T-helper 2 cell treated with Interferon-gamma antibody and Interleukin-4, amounts not matched to agents 5 μg/mL and 100 μg/mL, for 36 hours (primary cell): ENCODE measurements around the gene PFKL.

ENCODE experiments used
- DNase-seq: peaks from one replicate; pipeline ENCODE4 v3.0.0; 2021; ENCODE audit warnings: low spot score
- H3K27ac Mint-ChIP-seq: one replicate; pipeline ENCODE4 v1.8.0; 2021; ENCODE audit warnings: mild to moderate bottlenecking, mixed read lengths
- H3K27me3 Mint-ChIP-seq: one replicate; pipeline ENCODE4 v1.8.0; 2021; ENCODE audit warnings: low read depth, mixed read lengths
- H3K36me3 Mint-ChIP-seq: one replicate; pipeline ENCODE4 v1.8.0; 2021; ENCODE audit warnings: low read depth, mixed read lengths
- H3K4me1 Mint-ChIP-seq: one replicate; pipeline ENCODE4 v1.8.0; 2021; ENCODE audit warnings: low read depth, mixed read lengths
- H3K4me3 Mint-ChIP-seq: one replicate; pipeline ENCODE4 v1.8.0; 2022; ENCODE audit warnings: mild to moderate bottlenecking, moderate library complexity, mixed read lengths
- H3K9me3 Mint-ChIP-seq: one replicate; pipeline ENCODE4 v1.8.0; 2021; ENCODE audit warnings: mixed read lengths

Gene PFKL

DNA sequence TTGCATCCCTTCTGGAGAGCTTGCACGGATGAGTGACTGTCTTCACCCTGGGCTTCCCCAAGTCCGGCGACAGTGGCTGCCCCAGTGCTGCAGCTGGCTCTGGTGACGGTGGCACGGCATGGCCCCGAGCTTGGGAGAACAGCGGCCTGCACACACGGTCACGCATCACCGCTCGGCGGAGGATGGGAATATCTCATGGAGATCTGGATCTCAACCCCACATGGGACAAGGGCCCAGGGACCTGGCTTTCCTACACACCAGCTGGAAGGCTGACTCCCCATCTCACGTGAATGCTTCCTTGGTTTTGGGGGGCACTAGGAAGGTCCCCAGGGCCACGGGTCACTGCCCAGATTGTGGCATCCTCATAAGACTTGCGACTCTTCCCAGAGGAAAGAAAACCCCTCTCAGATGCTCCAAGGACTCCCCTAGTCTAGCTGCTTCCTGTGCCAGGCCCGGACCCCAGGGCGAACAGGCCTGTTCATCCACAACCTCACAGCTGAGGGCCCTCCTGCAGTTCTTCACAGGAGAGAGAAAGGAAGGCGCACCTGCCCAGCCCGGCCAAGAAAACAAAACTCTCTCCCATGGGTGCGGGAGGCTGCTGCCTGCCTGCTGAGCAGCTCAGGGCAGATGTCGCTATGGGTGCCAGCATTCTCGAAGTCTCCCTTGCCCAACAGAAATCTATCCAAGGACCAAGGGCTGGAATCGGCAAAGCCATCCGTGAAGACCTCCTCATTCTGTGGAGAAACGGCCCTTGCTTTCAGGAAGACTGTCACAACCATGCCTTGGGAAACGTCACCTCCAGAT is 29.4 kb downstream of the PFKL start:
- Mint-ChIP-seq H3K27ac (peak overlapping the region; percentile 10), H3K27me3 (no peaks in the 10 kb centered on the region), H3K9me3 (no peaks in the 10 kb centered on the region), H3K4me1 (no peaks in the 10 kb centered on the region), H3K4me3 (no peak overlapping the region), H3K36me3 (peaks cover 3% of the 10 kb centered on the region)
- DNase-seq = no peak

DNA sequence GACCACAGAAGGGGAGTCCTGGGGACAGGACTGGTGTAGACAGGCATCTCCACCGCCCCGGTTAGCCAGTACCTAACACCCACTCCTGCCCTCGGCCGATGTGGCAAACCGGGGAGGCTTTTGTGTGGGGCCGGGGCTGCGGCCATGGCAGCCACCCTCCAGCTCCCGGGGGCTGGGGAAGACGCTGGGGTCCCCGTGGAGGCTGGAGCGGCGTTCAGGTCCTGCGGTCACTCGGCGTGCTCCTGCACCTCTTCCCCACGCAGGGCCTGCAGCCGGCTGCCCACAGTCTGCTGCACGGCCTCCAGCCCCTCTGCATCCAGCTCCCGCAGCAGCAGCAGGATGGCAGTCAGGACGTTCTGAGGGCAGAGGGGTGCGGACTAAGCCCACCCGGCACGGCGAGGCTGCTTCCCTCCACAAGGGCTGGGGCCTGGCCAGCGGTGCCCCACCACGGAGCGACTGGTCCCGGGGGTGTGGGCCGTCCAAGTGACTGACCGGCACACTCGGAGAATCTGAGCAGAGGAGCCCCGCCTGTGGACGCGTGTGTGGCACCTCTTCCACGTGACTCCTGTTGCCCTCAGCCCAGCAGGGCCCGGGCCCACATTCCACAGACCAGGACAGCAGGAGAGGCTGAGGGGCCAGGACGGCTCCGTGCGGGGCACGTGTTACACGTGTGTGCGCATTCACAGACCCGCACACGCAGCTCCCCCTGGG is 30.3 kb downstream of the PFKL start:
- H3K4me3 Mint-ChIP-seq = no peak overlapping the region
- H3K27me3 Mint-ChIP-seq = no peaks in the 10 kb centered on the region
- no peaks in the 10 kb centered on the region for H3K36me3 Mint-ChIP-seq
- DNase-seq = no peak
- H3K27ac Mint-ChIP-seq = no peak overlapping the region
- H3K4me1 Mint-ChIP-seq = no peaks in the 10 kb centered on the region
- H3K9me3 Mint-ChIP-seq = no peaks in the 10 kb centered on the region

DNA sequence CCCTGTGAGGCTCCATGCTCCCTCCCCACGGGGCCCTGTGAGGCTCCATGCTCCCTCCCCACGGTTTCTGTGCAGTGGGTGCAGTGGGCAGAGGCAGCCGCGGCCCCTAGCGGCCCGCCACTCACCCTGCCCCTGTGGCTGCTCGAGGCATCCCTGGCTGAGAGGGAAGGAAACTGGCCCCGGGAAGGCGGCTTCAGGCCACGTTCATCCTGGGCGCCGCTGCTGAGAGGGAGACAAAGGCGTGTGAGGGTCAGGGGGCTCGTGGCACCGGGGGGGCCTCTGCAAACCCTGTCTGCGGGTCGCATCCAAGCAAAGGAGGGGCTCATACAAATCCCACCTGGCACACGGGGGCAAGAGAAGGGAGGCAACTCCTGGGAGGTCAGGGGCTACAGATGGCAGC is 30.8 kb downstream of the PFKL start:
- Mint-ChIP-seq H3K27me3 (no peaks in the 10 kb centered on the region), H3K4me1 (no peaks in the 10 kb centered on the region), H3K4me3 (no peak overlapping the region), H3K9me3 (no peaks in the 10 kb centered on the region), H3K36me3 (no peaks in the 10 kb centered on the region), H3K27ac (peak overlapping the region; percentile 31)
- no peak for DNase-seq

DNA sequence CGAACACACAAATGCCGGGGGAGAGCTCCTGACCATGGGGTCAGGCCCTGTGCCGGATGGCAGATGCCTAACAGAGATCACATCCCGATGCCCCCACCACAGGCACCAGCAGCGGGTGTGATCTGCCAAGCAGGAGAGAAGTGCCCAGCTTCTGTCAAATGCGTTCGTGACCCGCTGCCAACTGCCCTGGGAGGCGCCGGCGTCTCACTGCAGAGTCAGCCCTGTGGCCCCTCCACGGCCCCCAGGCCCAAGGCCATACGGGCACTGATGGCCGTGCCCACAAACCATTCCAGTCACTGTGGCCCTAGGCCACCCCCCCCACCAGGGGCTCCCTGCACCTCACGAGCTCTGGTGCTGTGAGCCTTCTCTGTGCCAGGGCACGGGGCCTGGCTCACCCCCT is 31.4 kb downstream of the PFKL start:
- Mint-ChIP-seq H3K4me1 (no peaks in the 10 kb centered on the region), H3K36me3 (peaks cover under 1% of the 10 kb centered on the region), H3K27me3 (no peaks in the 10 kb centered on the region), H3K4me3 (no peak overlapping the region), H3K9me3 (no peaks in the 10 kb centered on the region), H3K27ac (no peak overlapping the region)
- no peak for DNase-seq

DNA sequence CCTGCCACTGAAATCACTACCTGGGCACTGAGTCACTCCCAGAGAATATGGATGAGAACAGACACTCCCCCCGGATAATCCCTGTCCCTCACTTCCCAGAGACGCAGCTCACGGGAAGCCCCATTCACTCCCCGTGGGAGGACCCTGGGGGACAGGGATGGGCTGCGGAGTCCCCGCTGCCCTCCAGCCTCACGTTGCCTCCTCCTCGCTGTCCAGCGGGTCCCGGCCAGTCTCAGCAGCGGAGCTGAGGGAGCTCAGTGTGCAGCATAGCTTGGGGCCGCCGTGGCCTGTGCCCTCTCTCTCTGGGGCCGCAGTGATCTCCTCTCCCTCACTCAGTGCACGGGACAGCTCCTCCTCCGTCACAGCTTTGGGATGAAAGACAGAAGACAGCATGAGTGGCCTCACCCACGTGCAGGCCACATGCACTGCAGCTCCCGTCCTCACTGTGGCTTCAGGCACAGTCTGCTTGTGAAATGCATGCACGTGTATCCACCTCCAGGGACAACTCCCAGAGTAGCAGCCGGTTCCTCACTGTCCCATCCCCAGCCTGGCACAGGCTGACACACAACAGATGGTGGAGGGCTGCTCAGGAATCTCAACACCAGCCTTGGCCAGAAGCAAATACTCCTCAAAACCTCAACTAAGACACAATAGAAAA is 31.9 kb downstream of the PFKL start:
- Mint-ChIP-seq H3K4me3 (no peak overlapping the region), H3K9me3 (no peaks in the 10 kb centered on the region), H3K27ac (peak overlapping the region; percentile 31), H3K27me3 (no peaks in the 10 kb centered on the region), H3K4me1 (no peaks in the 10 kb centered on the region), H3K36me3 (peaks cover 4% of the 10 kb centered on the region)
- DNase-seq = no peak

DNA sequence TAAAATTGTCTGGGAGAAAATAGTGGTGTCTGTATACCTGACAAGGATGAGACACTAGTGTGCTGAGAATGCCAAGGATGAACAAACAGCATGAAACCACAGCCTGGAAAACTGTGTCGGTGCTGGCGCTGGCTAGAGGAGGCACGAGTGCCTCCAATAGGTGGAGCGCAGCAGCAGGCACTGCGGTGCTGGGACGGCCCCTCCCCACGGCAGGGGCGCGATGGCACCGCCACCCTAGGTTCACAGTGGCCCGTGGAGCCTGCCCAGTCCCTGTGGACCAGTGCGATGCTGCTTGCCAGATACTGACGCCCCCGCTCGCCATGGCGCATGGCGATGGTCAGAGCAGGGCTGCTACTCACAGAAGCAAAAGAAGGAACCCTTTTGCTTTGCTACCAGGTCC is 32.5 kb downstream of the PFKL start:
- Mint-ChIP-seq H3K27me3 (no peaks in the 10 kb centered on the region), H3K4me1 (peaks cover under 1% of the 10 kb centered on the region), H3K36me3 (peaks cover 7% of the 10 kb centered on the region), H3K27ac (no peak overlapping the region), H3K4me3 (no peak overlapping the region), H3K9me3 (no peaks in the 10 kb centered on the region)
- no peak for DNase-seq

DNA sequence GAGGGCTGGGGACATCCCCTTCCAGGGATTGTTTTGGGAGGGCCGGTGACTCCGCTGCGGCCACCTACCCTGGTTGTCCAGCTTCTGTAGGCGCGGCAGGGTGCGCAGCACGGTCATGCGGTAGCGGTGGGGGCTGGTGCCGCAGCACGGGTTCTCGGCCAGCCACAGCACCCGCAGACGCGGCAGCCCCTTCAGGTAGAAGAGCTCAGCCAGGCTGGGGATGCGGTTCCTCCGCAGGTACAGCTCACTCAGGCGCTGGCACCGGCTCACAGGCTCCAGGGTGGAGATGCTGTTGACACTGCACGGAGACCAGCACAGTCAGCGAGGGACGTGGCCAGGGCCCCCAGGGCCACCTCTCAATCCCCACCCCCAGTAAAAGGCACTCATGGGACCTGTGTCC is 33.1 kb downstream of the PFKL start:
- Mint-ChIP-seq H3K4me1 (peaks cover 6% of the 10 kb centered on the region), H3K27ac (no peak overlapping the region), H3K9me3 (no peaks in the 10 kb centered on the region), H3K36me3 (peaks cover 9% of the 10 kb centered on the region), H3K27me3 (no peaks in the 10 kb centered on the region), H3K4me3 (no peak overlapping the region)
- DNase-seq = no peak

DNA sequence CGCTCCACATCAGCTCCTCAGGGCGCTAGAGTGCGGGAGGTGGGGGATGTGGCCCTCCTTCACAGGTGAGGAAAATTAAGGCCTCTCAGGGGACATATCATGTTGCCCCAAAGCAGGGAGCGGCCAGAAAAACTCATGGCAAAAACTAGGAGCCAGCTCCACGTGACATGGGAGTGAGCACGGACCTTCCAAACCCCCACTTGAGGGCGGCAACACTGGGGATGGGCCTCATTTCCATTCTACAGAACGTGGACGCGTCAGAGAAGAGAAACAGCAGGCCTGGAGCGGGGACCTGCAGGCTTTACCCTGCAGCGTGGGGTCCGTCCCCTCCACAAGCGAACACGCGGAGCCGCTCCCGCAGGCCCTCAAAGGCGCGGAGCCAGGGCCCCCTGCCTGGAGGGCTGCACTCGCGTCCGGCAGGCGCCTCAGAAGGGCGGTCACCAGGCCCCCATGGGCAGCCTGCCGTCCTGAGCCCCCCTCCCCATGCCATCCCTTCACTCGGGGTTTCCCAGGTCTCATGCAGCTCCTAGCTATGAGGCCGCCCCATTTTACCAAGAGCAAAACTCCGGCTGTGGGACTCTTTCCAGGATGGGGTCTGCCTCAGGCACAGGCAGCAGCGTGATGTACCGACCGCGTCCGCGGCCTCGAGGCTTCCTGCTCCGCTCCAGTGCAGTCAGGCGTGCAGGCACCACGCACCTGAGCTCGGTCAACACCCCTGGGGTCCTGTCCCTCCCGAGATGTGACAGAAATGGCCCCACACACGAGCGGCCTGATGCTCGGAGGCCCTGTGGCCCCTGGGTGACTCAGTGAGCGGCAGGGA is 33.9 kb downstream of the PFKL start:
- H3K27me3 Mint-ChIP-seq = no peaks in the 10 kb centered on the region
- H3K4me3 Mint-ChIP-seq = no peak overlapping the region
- peaks cover 8% of the 10 kb centered on the region for H3K4me1 Mint-ChIP-seq
- H3K9me3 Mint-ChIP-seq = no peaks in the 10 kb centered on the region
- H3K36me3 Mint-ChIP-seq = peaks cover 9% of the 10 kb centered on the region
- H3K27ac Mint-ChIP-seq = no peak overlapping the region
- DNase-seq = no peak

DNA sequence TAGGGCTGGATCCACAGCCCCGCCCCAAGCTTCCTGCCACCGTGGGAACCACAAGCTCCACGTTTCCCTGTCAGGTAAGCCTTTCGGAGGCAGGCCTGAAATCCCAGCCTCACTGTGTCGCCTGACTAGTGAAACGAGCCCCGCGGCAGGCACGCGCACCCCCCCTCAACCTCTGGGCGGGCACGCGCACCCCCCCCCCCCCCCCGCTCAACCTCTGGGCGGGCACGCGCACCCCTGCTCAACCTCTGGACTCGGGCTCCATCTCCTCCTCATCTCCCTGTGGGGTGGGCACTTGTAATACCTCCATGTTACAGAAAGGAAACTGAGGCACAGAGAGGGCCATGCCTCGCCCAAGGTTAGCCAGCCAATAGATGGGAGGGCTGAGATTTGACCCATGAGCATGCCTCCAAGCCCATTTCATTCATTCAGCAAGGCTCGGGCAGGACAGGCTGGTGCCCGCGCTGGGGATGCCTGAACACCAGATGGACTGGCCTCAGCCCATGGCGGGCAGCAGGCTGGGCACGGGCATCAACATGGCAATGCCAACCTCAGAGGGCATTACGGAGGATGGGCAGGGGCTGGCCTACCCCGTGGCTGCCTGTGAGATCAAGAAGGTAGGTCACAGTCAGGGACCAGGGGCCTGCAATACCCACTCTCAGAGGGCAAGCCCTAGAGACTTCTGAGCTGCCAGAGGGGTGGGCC is 34.6 kb downstream of the PFKL start:
- Mint-ChIP-seq H3K27ac (no peak overlapping the region), H3K9me3 (no peaks in the 10 kb centered on the region), H3K4me3 (no peak overlapping the region)

DNA sequence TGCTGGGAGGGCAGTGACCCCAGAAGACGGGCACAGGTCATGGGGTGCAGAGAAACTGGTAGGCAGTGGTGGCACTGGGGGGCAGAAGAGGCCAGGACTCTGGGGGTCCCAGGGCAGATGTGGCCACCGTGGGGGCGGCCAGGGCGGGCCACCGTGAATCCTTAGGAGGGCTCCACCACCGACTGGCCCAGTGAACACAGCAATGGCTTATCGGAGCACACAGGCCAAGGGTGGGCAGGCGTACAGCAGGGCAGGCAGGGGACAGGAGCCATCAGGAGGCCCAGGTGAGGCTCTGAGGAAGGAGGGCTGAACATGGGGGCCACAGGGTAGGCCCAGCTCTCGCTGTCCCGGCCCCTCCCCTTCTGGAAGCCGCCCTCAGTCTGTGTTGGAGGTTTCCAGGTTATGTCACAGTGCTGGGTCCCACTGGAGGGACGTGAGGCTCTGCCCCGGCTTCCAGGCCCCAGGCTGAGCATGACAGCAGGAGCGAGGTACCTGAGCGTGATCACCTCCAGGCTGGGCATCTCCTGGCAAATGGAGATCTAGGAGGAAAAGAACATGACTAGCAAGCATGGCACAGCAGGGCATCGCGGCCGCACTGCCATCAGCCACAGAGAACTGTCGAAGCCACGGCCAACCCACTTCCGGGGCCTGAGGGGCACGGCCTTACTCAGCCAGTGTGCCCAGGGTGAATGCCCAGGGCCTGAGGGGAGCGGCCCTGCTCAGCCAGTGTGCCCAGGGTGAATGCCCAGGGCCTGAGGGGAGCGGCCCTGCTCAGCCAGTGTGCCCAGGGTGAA is 35.6 kb downstream of the PFKL start:
- Mint-ChIP-seq H3K27ac (no peak overlapping the region), H3K4me3 (no peak overlapping the region), H3K4me1 (peaks cover 15% of the 10 kb centered on the region), H3K36me3 (peaks cover 9% of the 10 kb centered on the region), H3K27me3 (no peaks in the 10 kb centered on the region), H3K9me3 (no peaks in the 10 kb centered on the region)
- no peak for DNase-seq

More for the DNA sequence above, 34.6 kb downstream of the PFKL start:
- Mint-ChIP-seq H3K27me3 (no peaks in the 10 kb centered on the region), H3K36me3 (peaks cover 9% of the 10 kb centered on the region), H3K4me1 (peaks cover 9% of the 10 kb centered on the region)
- DNase-seq = no peak

DNA sequence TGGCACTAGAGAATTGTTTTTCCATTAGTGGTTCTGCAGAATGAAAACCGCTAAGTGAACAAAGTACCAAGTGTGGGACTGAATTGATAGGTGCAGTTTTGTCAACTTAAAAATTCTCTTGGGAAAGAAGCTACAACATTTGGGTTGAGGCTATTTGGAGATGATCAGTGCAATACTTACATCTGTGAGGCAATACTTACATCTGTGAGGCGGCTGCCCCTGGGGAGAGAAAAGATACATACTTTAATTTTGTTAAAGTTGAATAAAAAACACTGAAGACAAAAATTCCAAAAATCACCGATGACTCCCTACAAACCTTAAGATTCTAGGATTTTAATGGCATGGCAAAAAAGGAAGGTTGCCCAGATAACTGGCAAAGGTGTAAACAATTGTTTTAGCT is 37.6 kb downstream of the PFKL start:
- H3K27ac Mint-ChIP-seq = peak overlapping the region; percentile 73
- no peaks in the 10 kb centered on the region for H3K9me3 Mint-ChIP-seq
- H3K4me3 Mint-ChIP-seq = peak overlapping the region; percentile 57
- H3K4me1 Mint-ChIP-seq = peaks cover 17% of the 10 kb centered on the region
- no peaks in the 10 kb centered on the region for H3K27me3 Mint-ChIP-seq
- peaks cover 9% of the 10 kb centered on the region for H3K36me3 Mint-ChIP-seq
- DNase-seq = no peak

DNA sequence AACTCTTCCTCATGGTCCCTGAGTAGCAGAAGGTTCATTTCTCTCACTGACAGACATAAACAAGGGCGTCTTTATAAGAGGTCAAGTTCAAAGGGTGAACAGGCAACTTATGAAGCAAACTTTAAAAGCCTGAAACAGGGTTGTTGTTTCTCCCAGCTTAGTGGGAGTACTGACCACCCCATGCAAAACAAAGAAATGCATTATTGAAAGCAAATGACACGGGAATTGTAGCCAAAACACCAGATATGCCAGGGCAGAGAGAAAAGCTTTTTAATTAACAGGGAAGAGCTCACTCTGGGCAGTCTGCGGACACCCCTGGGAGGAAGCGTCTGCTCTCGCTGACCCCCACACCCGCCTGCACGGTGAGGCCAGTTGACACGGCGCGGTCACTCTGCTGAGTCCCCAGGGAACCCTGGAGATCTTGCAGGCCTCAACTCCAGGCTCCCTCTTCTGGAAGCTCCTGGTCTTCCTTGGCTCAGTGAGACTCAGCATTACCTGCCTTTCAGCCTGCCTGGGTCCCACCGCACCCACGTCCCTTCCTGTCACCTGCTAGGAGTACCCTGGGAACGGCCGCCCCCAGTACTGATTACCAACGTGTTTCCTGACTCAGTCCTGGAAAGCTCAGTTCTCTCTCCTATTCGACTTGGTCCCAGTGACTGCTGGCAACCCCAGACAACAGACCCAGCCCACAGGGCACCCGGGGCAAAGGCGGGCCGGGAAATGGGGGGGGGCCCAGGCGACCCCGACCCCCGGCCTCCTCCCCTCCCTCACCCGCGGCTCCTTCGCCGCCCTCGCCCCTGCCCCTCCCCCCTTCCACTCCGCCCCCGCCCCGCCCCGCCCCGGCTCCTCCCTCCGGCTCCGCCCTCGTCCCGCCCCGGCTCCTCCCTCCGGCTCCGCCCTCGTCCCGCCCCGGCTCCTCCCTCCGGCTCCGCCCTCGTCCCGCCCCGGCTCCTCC is 38.4 kb downstream of the PFKL start:
- peak; percentile 25 for DNase-seq

More for the DNA sequence above, 38.4 kb downstream of the PFKL start:
- peak overlapping the region; percentile 57 for H3K4me3 Mint-ChIP-seq
- H3K27ac Mint-ChIP-seq = peak overlapping the region; percentile 73
- no peaks in the 10 kb centered on the region for H3K9me3 Mint-ChIP-seq
- H3K4me1 Mint-ChIP-seq = peaks cover 17% of the 10 kb centered on the region
- peaks cover 3% of the 10 kb centered on the region for H3K27me3 Mint-ChIP-seq
- peaks cover 9% of the 10 kb centered on the region for H3K36me3 Mint-ChIP-seq
